NT2/D1 (cell line): ENCODE results near the gene ANAPC16.

ENCODE experiments used
- SUZ12 ChIP-seq: IDR thresholded peaks from 2 replicates; pipeline ENCODE4 v1.6.1; 2011; ENCODE audit not compliant: insufficient read length, insufficient read depth; ENCODE audit errors: extremely low read depth
- YY1 ChIP-seq: IDR thresholded peaks from 2 replicates; pipeline ENCODE4 v1.6.1; 2011; ENCODE audit not compliant: insufficient read length, insufficient read depth
- ZNF274 ChIP-seq: IDR thresholded peaks from 2 replicates; pipeline ENCODE4 v1.6.1; 2011; ENCODE audit warnings: mild to moderate bottlenecking, low read depth, low read length

GRCh38 chr10:72274213-72274729 lies 58.5 kb downstream of the ANAPC16 start:
- TF ChIP-seq YY1: no peak
- no peak for TF ChIP-seq ZNF274
- no peak for TF ChIP-seq SUZ12
